DMS153 treated with DMSO at 0.1 percent for 48 hours (cell line): ENCODE data around the gene FAM83D.

ENCODE experiments used
- DNase-seq: peaks from one replicate; lab custom pipeline; 2025; ENCODE audit not compliant: unreplicated experiment; lab: John Stamatoyannopoulos, UW

The FAM83D gene

DNA sequence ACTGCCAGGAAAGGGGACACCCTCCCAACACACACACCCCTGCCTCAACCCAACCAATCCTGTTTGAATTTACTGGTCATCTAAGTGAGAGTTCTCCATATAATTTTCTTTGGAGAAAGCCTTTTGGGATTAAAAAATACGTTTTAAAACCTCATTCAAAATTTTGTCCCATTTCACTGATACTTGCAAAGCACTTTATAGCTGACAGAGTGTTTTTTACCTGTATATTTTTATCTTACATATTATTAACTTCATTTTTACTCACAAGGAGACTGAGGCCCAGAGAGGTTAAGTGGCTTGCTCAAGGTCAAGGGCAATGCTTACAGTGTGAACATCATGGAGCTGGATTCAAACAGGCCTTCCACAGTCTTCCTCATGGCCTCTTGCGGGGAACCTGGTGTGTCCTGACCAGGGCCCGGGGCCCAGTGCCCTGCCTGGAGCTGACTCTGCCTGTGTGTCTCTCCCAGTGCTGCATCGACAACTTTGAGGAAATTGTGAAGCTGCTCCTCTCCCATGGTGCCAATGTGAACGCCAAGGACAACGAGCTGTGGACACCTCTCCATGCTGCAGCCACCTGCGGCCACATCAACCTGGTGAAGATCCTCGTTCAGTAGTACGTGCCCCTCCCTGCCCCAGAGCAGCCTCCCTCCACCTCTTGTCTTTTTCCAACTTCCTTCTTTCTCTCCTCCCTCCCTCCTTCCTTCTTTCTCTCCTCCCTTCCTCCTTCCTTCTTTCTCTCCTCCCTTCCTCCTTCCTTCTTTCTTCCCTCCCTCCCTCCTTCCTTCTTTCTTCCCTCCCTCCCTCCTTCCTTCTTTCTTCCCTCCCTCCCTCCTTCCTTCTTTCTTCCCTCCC lies 30.9 kb upstream of the FAM83D start:
- no peak for DNase-seq

DNA sequence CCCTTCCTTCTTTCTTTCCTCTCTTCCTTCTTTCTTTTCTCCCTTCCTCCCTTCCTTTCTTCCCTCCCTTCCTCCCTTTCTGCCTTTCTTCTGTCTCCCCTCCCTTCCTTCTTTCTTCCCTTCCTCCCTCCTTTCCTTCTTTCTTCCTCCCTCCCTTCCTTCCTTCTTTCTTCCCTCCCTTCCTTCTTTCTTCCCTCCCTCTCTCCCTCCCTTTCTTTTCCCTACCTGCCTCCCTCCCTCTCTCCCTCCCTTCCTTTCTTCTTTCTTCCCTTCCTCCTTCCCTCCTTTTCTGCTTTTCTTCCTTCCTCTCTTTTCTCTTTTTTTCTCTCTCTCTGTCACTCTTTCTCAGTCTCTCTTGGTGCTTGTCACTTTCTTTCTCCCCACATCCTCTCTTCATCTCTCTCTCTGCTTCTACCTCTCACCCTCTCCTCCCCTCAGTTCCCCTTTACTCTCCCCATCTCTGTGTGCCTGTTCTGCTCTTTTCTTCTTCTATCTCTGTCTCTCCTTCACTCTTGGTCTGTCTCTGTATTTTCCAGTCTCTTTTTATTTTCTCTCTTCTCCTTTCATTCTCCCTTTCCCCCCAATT lies 30.1 kb upstream of the FAM83D start:
- no peak for DNase-seq

DNA sequence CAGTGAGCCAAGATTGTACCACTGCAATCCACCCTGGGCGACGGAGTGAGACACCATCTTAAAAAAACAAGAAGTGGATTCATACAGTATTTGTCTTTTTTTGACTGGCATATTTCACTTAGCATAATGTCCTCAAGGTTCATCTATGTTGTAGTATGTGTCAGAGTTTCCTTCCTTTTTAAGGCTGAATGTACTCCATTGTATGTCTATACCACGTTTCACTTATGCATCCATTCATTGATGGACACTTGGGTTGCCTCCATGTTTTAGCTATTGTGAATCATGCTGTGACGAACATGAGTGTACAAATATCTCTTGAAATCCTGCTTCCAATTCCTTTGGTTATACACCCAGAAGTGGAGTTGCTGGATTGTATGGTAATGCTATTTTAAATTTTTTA lies 28.9 kb upstream of the FAM83D start:
- DNase-seq: no peak

DNA sequence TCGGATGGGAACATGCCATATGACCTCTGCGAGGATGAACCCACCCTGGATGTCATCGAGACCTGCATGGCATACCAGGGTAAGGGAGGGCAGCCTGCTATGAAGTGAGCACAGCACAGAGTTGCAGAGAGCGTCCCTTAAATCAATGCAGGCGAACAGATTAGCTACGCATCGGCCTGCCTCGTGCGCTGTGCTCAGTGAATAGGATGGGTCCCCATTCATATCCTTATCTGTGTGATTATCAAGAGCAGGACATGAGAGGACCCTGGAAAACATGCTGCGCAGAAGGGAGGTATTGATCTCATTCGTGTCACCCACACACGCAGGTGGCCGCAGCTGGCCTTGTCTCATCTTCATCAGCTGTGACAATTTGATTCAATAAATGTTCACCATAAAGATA lies 25.6 kb upstream of the FAM83D start:
- no peak for DNase-seq

DNA sequence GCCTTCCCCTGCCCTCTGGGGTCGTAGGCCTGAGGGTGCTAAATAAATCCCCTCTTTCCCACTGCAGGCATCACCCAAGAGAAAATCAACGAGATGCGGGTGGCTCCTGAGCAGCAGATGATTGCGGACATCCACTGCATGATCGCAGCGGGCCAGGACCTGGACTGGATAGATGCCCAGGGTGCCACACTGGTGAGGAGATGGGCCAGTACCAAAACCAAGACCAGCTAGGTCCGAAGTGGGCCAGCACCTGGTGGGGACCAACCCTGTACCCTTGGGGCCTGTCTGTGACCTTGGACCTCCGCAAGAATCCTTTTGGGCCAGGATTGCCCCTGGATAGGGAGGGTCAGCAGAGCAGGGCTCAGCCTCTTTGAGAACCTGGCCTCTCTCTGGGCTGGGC lies 23.6 kb upstream of the FAM83D start:
- no peak for DNase-seq

DNA sequence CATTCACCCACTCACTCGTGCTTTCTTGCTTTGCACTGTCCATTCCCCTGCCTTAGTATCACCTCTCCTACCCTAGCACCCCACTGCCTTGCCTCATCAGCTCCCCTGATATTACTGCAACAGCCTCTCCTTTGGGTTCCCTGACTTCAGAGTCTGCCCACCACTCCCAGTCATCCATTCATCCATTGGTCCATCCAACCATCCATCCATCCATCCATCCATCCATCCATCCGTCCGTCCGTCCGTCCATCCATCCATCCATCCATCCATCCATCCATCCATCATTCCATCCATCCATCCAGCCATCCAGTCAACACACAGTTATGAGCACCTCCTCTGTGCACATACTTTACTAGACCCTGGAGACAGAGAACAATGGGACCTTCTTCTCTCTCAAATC lies 22.9 kb upstream of the FAM83D start:
- DNase-seq: no peak

DNA sequence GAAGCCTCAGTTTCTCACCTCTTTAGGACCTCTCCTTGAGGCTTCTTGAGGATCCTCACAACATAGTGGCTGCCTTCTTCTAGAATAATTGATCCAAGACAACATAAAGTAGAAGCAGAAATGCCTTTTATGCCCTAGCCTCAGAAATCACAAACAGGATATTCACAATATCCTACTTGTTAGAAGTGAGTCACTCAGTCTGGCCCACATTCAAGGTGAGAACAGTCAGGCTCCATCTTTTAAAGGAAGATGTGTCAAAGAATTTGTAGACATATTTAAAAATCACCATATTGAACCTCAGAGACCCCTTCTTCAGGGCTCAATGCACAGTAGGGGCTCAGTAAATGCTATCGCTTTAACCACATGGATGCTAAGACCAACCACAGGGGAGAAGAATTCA lies 20.8 kb upstream of the FAM83D start:
- DNase-seq: no peak

DNA sequence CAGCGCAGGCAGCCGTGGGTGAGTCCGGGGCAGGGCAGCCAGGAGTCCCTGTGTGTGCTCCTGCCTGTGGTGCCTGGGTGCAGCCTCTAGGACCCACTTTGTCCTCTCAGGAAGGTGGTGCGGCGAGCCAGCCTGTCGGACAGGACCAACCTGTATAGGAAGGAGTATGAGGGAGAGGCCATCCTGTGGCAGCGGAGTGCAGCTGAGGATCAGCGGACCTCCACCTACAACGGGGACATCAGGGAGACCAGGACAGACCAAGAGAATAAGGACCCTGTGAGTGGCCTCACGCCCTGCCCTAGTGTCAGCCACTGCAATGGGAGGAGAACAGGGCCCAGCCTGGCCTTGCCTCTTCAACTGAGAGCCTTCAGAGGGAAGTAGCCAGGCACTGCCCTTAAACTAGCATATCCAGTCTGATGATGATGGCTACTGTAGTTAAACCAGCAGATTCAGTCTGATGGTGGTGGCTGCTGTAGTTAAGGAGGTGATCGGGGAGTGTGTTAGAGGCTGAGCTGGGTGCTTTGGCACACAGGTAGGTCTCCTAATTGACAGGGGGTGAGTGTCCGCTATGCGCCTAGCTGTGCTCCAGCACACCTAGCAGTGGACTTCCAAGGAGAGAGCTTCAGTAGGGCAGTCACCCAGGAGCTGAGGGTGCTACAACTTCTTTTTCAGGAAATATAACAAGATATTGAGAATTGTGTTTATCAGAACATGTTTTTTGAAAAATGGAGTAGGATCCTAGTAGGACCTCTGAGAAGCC lies 18.1 kb upstream of the FAM83D start:
- no peak for DNase-seq

DNA sequence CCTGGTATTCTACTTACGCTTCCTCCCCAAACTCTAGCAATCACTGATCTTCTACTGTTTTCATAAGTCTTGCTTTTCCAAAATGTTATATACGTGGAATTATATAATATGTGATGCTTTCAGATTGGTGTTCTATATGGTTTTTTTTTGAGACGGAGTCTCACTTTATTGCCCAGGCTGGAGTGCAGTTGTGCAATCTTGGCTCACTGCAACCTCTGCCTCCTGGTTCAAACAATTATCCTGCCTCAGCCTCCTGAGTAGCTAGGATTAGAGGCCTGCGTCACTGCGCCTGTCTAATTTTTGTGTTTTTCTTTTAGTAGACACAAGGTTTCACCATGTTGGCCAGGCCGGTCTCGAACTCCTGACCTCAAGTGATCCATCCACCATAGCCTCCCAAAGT lies 10.9 kb upstream of the FAM83D start:
- DNase-seq: no peak

DNA sequence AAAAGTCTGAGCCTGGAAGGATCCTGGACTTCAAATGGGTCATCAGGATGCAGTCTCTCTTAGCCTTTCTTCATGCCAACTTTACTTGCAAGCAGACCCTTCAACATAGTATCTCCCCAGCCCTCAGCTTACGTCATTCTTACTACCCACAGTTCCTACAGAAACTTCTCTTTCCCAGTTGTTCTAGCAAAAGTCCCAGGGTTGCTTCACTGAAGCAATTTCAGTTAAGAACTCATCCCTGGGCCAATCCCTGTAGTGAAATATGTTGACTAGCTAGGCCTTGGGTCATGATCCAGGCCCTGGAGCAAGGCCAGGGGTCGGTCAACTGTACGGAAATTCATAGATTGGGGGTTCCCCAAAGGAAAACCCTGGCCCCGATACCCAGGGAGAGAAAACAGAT lies 8.6 kb upstream of the FAM83D start:
- no peak for DNase-seq

DNA sequence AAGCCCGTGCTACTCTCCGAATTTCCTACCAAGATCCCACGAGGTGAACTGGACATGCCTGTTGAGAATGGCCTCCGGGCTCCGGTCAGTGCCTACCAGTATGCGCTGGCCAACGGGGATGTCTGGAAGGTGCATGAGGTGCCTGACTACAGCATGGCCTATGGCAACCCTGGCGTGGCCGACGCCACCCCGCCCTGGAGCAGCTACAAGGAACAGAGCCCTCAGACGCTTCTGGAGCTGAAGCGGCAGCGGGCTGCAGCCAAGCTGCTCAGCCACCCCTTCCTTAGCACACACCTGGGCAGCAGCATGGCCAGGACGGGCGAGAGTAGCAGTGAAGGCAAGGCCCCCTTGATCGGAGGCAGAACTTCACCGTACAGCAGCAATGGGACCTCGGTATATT lies 8.0 kb upstream of the FAM83D start:
- DNase-seq: no peak

DNA sequence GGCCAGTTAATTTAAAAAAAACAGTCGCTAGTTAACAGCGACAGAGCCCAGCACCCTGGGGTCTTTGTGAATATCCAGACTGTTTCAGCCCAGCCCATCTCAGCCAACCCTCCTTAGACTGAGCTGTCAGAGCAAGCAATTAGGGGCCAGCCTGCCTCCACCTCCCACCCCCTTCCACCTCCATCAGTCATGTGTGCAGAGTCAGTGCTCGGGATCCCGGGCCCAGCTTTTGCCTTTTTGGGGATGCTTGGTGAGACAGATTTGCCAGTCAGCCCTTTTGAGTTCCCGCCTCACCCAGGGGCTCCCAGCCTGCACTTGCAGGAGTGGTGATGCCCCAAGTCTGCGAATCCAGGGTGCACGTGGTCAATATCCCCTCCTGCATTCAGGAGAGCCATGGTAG lies 6.5 kb upstream of the FAM83D start:
- DNase-seq: no peak

DNA sequence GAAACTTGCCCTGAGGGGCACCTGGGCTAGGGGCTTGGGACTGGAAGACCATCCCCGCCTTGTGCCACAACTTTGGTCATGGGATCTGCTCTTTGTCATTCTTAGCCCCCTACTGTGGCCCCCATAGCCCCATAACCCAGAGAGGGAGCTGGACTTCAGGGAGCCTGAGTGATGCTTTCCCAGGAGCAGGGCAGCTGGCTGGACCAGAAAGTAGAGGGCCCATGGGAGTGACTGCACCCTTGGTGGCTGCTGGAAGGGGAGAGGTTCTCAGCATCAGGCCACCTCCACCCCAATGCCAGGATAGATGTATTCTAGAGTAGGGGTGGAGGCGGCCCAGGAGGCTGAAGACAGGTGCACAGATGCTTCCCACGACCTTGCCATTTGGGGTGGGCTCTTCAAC lies 5.8 kb upstream of the FAM83D start:
- no peak for DNase-seq

DNA sequence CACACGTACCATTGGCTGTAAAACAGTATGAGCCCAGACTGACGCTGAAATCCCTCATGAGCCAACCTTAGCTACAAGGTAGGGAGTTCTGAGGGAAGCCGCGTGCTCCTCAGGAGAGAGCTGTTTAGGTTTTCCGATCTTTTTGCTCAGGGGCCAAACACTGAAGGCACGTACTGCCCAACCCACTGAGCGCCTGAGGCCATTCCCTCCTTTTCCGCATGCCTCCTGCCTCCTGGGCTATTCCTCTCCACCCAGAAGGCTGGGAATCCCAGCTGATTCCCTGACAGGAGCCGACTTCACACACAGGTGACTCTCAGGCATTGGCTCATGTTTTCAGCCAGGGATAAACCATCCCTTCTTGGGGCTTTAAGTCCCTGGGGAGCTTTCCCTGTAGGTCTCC lies 5.4 kb upstream of the FAM83D start:
- no peak for DNase-seq

DNA sequence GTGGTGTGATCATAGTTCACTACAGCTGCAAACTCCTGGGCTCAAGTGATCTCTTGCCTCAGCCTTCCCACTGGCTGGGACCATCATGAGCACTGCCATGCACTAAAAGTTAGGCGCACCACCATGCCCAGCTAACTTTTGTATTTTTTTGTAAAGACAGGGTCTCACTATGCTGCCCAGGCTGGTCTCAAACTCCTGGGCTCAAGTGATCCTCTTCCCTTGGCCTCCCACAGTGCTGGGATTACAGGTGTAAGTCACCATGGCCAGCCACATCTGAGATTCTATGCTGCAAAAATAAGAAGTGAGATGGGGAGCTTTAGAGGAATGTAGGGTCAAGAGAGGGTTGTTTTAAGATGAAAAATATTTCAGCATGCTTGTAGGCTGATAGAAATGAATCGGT lies 1.5 kb upstream of the FAM83D start:
- DNase-seq: no peak

DNA sequence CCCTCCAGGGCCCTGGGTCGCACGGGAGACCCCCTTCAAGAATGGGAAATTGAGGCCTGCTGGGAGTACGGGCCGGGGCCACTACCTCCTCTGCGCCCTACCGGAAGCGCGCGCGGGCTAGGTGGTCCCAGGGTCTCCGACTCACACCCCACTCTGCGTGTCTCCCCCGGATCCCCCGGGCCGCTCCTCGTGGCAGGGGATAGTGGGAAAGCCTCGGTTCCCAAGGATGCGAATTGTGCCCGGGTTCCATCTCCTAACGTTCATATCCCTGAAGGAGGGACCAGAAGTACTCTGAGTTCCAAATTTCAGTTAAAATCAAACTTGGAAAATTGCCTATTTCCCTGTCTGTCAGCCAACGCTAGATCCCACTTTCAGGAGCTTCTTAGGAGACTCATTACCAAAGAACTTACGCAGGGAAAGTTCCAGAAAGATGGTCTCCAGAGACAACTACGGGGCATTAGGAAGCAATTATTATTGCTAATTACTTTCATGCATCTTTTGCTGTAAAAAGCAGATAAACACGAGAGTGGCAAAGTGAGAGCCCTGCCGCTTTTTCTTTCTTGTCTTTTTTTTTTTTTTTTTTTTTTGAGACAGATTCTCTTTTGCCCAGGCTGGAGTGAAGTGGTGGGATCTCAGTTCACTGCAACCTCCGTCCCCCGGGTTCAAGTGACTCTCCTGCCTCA lies 858 bp downstream of the FAM83D start:
- DNase-seq: no peak

DNA sequence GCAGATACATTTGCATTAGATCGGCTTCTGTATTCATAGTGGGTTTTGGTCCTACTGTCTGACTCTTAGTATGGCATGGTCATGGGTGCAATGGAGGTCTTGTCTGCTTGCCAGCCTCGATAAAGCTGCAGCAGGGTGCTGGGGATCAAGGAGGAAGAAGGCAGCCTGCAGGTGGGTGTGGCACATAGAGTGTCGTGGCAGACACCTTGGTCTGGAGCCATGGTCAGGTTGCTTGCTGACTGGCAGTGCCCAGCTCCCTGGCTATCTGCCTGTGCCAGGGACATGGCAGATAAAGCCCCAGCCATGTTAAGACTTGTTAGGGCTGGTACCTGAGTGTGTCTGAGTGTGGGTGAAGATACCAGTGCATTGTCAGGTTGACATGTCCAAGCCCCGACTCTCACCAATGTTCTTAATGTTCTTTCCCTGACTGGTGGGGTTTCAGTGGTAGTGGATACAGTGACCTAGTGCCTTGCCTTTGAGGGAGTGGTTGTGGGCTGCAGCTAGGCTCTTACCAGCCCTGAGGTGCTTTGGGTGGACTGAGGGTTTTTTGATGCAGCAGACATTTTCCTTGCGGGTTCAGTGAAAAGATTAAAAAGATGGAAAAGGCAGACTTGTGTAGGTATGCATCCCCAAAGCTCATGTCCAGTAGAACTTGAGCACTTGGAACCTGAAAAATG lies 1.8 kb downstream of the FAM83D start:
- DNase-seq: no peak

DNA sequence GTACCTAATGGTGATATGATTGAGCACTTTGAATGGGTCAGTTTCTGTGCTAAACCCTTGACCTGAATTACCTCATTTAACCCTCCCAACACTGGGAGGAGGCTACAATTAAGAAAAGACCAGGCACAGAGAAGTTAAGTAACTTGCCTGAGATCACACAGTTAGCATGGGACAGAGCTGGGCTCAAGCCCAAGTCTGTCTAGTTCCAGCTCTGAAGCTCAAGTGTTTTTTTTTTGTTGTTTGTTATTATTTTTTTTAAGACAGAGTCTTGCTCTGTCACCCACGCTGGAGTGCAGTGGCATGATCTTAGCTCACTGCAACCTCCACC lies 4.0 kb downstream of the FAM83D start:
- DNase-seq: no peak

DNA sequence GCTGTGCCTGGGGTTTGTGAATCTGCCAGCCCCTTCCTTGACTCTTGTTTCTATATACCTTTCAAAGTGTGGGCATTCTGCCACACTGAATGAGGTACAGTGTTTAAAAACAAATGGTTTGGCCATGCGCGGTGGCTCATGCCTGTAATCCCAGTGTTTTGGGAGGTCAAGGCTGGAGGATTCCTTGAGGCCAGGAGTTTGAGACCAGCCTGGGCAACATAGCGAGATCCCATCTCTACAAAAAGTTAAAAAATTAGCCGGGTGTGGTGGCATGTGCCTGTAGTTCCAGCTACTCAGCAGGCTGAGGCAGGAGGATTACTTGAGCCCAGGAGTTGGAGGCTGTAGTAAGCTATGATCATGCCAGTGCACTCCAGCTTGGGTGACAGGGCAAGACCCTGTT lies 5.8 kb downstream of the FAM83D start:
- no peak for DNase-seq

DNA sequence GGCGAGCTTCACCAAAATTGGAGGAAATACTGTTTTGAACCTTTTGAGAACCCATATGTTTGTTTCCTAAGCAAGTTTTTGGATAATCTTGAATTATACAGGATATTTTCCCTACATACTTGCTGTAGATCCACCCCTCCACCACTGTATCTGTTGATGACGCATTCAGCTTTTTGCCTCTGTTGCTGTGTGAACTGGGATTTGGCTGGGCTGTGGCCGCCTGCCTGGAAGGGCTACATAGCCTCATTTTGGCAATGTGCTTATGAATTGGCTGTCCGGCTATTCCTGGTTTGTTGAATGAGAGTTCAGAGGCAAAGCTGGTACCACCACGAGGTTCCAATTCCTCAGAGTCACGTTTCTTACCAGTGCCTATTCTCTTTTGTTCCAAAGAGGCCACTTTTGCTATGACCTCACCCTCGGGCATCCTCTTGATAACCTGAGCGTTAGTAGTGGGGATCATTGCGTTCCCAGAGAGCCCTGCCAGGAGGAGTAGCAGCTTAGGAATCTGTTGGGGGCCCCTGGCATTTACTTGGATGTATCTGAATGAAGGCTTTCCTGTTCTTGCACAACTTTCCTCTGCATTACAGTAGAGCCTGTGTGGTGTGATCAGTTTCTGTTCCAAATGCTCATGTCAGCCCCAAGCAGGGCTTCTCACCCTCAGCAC lies 6.4 kb downstream of the FAM83D start:
- DNase-seq: no peak

DNA sequence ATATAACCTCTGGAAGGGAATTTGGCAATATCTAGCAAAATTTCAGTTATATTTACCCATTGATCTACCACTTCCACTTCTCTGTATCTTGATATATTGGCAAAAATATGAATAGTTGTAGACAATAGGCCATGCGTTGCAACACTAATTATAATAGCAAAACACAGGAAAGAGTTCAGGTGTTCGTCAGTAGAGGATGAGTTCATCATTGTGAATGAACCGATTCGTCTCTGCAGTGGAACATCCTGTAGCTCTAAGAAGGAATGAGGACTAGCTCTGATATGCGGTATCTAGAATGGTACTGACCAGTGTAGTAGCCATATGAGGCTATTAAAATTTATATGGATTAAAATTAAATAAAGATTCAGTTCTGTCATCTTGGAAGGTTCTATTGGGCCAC lies 8.3 kb downstream of the FAM83D start:
- no peak for DNase-seq
